Naive thymus-derived CD8-positive, alpha-beta T cell (primary cell): Measurements from ENCODE around the gene CAPZA2. TPM values are rescaled to one million over a fixed set of nuclear protein-coding genes. Genes with fewer than 3 reads are reported as not detected.
A peak's percentile ranks its signal among the peaks of the same experiment; 100 is the strongest.
"Not testable (repeated sequence)": the region's sequence is repeated elsewhere in the genome, so short reads cannot be mapped to it uniquely, and the experiment has no call there.

ENCODE experiments used
- ATAC-seq, 2 donors: fragments of 150-1000 bp; cut with Tn5 transposase in 1 of 2; sonication (Bioruptor Pico), chemical (Tn5 transposase) in 1 of 2; 1 replicate in 1 of 2; 2 replicates in 1 of 2; pipeline ENCODE4 v1.10.0; 2021; ENCODE audit warnings: mild to moderate bottlenecking in 2 of 2, moderate library complexity in 2 of 2
- POLR2A ChIA-PET: fragments of 350-600 bp; sonication (Branson Sonifier 250); formaldehyde crosslinking; loops from one replicate; lab custom pipeline; 2021; ENCODE audit warnings: antibody characterized with exemption; lab: Charles Lee
- DNase-seq, 10 donors: peaks; one replicate each; pipeline versions ENCODE4 v3.0.0 to v3.0.0-alpha.2; 2020 to 2022
- H3K27ac Mint-ChIP-seq, 10 donors: one replicate each; pipeline ENCODE4 v1.8.0; 2020 to 2022; ENCODE audit warnings: mild to moderate bottlenecking in 10 of 10, mixed read lengths in 10 of 10, moderate library complexity in 4 of 10, inconsistent platforms in 1 of 10
- H3K27me3 Mint-ChIP-seq, 5 donors: one replicate each; pipeline ENCODE4 v1.8.0; 2021 to 2022; ENCODE audit warnings: mixed read lengths in 5 of 5
- H3K36me3 Mint-ChIP-seq, 3 donors: one replicate each; pipeline ENCODE4 v1.8.0; 2020 to 2022; ENCODE audit warnings: mixed read lengths in 3 of 3, mild to moderate bottlenecking in 2 of 3, inconsistent platforms in 1 of 3
- H3K4me1 Mint-ChIP-seq, 4 donors: one replicate each; pipeline ENCODE4 v1.8.0; 2021 to 2022; ENCODE audit warnings: mixed read lengths in 4 of 4
- H3K4me3 Mint-ChIP-seq, 10 donors: one replicate each; pipeline ENCODE4 v1.8.0; 2020 to 2022; ENCODE audit warnings: mild to moderate bottlenecking in 10 of 10, mixed read lengths in 10 of 10, moderate library complexity in 6 of 10, inconsistent platforms in 1 of 10
- H3K9me3 Mint-ChIP-seq, 9 donors: one replicate each; pipeline ENCODE4 v1.8.0; 2020 to 2022; ENCODE audit warnings: mixed read lengths in 9 of 9, mild to moderate bottlenecking in 3 of 9, inconsistent platforms in 1 of 9, moderate library complexity in 1 of 9
- polyA plus RNA-seq, 3 donors: library from polyadenylated mRNA; unstranded; fragments of 300-500 nt; fragmentation: Illumina TruSeq; gene quantifications; one replicate each; pipeline ENCODE4 v1.2.3, GENCODE V29; 2021
- total RNA-seq, 8 experiments: library from RNA in 2 of 8; stranded (reverse) in 2 of 8; gene quantifications; one replicate each; pipeline ENCODE4 v1.2.3 and lab custom pipeline; 2021 to 2026

The CAPZA2 gene
- total RNA-seq: 10 to 100 TPM; 88.4 to 94.5 TPM
- 100 to 1,000 TPM; 157 to 190 (median 162) TPM for polyA plus RNA-seq
- 47.9 to 116 (median 87.7) reads per million in 6 experiments for total RNA-seq (lab: John Stamatoyannopoulos, UW)

DNA sequence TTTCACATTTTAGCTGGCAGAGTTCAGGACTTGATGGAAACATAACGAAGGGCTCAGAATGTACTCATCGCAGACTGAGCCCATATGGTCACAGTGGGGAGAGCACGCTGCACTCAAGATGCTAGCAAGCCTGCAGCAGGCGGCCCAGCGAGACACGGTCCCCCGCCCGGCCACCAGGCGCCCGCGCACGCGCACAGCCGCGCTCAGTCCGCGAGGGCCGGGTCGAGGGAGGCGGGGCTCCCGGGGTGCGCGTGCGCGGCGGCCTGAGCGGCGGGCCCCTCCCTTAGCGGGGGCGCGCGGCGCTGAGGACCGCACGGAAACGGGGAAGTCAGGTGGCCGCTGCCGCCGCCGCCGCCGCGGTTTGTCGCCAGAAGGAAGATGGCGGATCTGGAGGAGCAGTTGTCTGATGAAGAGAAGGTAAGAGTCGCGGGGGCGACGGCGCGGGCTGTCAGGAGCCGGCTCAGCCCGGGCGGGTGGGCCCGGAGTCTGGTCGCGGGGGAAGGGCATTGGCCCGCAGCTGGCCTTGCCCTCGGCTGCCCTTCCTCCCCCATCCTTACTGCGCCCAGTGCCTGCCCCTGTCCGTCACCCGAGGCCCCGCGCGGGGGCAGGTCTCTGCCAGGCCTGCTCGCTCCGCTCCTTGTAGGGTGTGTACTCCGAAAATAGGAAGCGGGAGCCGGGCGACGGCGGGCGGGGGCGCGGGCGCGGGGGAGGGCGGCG is at the start of gene CAPZA2:
Gene CAPZA2 (plus strand): TSS at position 354 of the 717 bp plus-strand sequence. CDS start 25 bp downstream, at position 379.
- peaks cover 4 to 25% (median 6%) of the 10 kb centered on the region in 5 donors for H3K27me3 Mint-ChIP-seq
- no peaks in the 10 kb centered on the region for H3K9me3 Mint-ChIP-seq
- DNase-seq (peak; percentile 87 to 100 (median 95)), ATAC-seq (peak; percentile 87 to 92)
- POLR2A ChIA-PET: interaction anchor here (0.9 to 1.3 kb wide), 2 partner anchors 17 to 91 kb away, joined by 3 to 4 read pairs; no protein-coding TSS in a partner anchor
- peak within 1 kb of the TSS; percentile 92 to 99 (median 98) for H3K27ac Mint-ChIP-seq
- H3K4me1 Mint-ChIP-seq: peaks cover 9 to 51% (median 43%) of the 10 kb centered on the region in 4 donors
- peak within 1 kb of the TSS; percentile 95 to 100 (median 97) for H3K4me3 Mint-ChIP-seq
- peaks cover 0 to 2% (median 0%) of the 10 kb centered on the region in 3 donors for H3K36me3 Mint-ChIP-seq

DNA sequence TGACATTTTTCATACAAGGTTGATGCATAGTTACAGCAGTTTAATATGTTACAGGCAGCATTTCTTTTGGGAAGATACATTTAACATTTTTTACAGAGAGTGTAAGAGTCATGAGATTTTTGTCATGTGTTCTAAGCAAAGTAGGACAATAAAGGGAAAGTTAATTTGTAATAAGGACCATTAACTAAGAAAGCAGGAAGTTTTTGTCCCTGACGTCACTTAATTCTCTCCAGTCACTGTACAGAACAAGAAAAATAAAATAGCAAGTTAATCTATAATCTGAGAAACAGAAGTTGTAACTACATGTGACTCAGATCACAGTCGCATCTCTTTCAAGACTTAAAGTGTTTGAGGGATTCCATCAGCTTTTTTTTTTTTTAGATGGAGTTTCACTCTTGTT is 49.5 kb upstream of the CAPZA2 start:
- ATAC-seq (no peak), DNase-seq (no peak)
- peak overlapping the region in 1 of 10 donors; percentile 23 for H3K27ac Mint-ChIP-seq
- no peaks in the 10 kb centered on the region for H3K9me3 Mint-ChIP-seq
- H3K4me1 Mint-ChIP-seq: no peaks in the 10 kb centered on the region
- H3K4me3 Mint-ChIP-seq: no peak overlapping the region
- H3K36me3 Mint-ChIP-seq: peaks cover 0 to 4% (median 0%) of the 10 kb centered on the region in 3 donors
- H3K27me3 Mint-ChIP-seq: peaks cover 0 to 7% (median 4%) of the 10 kb centered on the region in 5 donors
- POLR2A ChIA-PET: no interaction called here

DNA sequence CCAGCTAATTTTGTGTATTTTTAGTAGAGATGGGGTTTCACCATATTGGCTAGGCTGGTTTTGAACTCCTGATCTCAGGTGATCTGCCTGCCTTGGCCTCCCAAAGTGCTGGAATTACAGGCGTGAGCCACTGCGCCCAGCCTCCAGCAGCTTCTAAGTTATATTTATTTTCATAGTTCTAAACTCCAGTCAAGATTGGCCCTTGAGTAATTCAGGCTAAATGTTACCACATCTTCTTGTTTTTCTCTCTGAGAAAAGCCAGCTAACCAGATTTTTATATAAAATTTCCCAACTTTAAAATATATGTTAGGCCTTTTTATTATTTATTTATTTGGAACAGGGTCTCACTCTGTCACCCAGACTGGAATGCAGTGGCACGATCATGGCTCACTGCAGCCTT is 49.0 kb upstream of the CAPZA2 start:
- H3K27ac Mint-ChIP-seq, DNase-seq, POLR2A ChIA-PET, H3K4me1 Mint-ChIP-seq, ATAC-seq, H3K4me3 Mint-ChIP-seq, H3K36me3 Mint-ChIP-seq, H3K9me3 Mint-ChIP-seq, H3K27me3 Mint-ChIP-seq: not testable (repeated sequence)

DNA sequence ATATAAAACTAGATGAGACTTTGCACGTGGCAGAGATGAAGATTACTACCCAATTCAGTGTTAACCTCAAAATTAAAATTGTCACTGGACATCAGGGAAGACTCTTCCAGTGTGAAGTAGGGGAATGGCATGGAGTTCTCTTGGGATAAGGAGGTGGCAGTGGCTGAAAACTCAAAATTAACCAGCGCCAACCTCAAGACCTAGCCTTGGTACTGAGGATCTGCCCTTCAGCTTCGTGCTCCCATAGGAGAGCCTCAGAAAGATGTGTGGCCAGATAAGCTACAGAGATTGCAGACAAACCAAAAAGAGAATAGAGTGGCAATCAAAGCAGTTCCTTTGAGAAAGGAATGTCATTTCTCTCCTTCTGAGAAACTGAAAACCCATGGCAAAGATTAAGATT is 47.3 kb upstream of the CAPZA2 start:
- POLR2A ChIA-PET: no interaction called here
- Mint-ChIP-seq H3K27ac (no peak overlapping the region), H3K4me3 (no peak overlapping the region), H3K9me3 (no peaks in the 10 kb centered on the region), H3K27me3 (peaks cover 0 to 11% (median 4%) of the 10 kb centered on the region in 5 donors), H3K36me3 (peaks cover 0 to 4% (median 0%) of the 10 kb centered on the region in 3 donors), H3K4me1 (no peaks in the 10 kb centered on the region)
- no peak for ATAC-seq
- no peak for DNase-seq

DNA sequence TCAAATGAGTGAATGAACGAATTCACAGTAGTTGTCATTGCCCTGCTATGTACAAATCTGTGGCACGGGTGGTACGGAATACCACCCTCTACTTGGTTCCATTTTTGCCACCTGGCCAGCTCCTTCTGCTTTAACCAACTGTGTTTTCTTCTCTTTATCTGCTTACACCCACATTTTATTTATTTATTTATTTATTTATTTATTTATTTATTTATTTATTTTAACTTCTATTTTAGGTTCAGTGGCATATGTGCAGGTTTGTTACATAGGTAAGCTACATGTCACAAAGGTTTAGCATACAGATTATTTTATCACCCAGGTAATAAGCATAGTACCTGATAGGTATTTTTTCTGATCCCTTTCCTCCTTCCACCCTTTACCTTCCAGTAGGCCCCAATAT is 42.2 kb upstream of the CAPZA2 start:
- ATAC-seq (no peak), DNase-seq (no peak)
- no peaks in the 10 kb centered on the region for H3K4me1 Mint-ChIP-seq
- H3K36me3 Mint-ChIP-seq: peaks cover 0 to 9% (median 5%) of the 10 kb centered on the region in 3 donors
- no peak overlapping the region for H3K4me3 Mint-ChIP-seq
- H3K27me3 Mint-ChIP-seq: peaks cover 0 to 19% (median 7%) of the 10 kb centered on the region in 5 donors
- H3K9me3 Mint-ChIP-seq: peaks cover 0 to 13% (median 7%) of the 10 kb centered on the region in 9 donors
- POLR2A ChIA-PET: no interaction called here
- no peak overlapping the region for H3K27ac Mint-ChIP-seq

DNA sequence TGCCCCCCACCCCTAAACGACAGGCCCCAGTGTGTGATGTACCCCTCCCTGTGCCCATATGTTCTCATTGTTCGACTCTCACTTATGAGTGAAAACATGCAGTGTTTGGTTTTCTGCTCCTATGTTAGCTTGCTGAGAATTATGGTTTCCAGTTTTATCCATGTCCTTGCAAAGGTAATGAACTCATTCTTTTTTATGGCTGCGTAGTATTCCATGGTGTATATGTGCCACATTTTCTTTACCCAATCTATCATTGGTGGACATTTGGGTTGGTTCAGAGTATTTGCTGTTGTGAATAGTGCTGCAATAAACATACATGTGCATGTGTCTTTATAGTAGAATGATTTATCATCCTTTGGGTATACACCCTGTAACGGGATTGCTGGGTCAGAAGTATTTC is 40.7 kb upstream of the CAPZA2 start:
- H3K9me3 Mint-ChIP-seq: peaks cover 0 to 17% (median 9%) of the 10 kb centered on the region in 9 donors
- H3K27ac Mint-ChIP-seq, DNase-seq, POLR2A ChIA-PET, ATAC-seq, H3K4me3 Mint-ChIP-seq, H3K4me1 Mint-ChIP-seq: not testable (repeated sequence)
- peaks cover 4 to 19% (median 15%) of the 10 kb centered on the region in 5 donors for H3K27me3 Mint-ChIP-seq
- H3K36me3 Mint-ChIP-seq: peaks cover 0 to 23% (median 5%) of the 10 kb centered on the region in 3 donors

DNA sequence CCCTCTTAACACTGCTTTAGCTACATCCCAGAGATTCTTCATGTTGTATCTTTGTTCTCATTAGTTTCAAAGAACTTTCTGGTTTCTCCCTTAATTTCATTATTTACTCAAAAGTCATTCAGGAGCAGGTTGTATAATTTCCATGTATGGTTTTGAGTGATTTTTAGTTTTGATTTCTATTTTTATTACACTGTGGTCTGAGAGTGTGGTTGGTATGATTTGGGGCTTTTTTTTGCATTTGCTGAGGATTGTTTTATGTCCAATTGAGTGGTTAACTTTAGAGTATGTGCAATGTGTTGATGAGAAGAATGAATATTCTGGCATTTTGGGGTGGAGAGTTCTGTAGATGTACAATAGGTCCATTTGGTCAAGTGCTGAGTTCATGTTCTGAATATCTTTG is 37.9 kb upstream of the CAPZA2 start:
- Mint-ChIP-seq H3K27me3 (peaks cover 9 to 28% (median 14%) of the 10 kb centered on the region in 5 donors), H3K27ac (no peak overlapping the region), H3K4me1 (peaks cover 0 to 2% (median 0%) of the 10 kb centered on the region in 4 donors), H3K9me3 (peaks cover 0 to 17% (median 9%) of the 10 kb centered on the region in 9 donors), H3K36me3 (peaks cover 0 to 18% (median 5%) of the 10 kb centered on the region in 3 donors), H3K4me3 (no peak overlapping the region)
- DNase-seq (no peak), ATAC-seq (no peak)
- POLR2A ChIA-PET: no interaction called here

DNA sequence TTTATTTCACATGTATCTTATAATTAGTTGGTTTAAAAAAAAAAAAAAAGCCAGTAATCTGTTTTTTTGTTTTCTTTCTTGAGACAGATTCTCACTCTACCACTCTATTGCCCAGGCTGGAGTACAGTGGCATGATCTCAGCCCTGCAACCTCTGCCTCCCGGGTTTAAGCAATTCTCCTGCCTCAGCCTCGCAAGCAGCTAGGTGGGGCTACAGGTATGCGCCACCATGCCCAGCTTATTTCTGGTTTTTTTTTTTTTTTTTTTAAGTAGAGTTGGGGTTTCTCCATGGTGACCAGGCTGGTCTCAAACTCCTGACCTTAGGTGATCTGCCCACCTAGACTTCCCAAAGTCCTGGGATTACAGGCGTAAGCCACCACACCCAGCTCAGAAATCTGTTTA is 34.1 kb upstream of the CAPZA2 start:
- Mint-ChIP-seq H3K27me3 (peaks cover 9 to 28% (median 14%) of the 10 kb centered on the region in 5 donors), H3K4me1 (peaks cover 0 to 4% (median 0%) of the 10 kb centered on the region in 4 donors), H3K4me3 (no peak overlapping the region), H3K27ac (no peak overlapping the region), H3K36me3 (peaks cover 0 to 18% (median 5%) of the 10 kb centered on the region in 3 donors), H3K9me3 (peaks cover 0 to 17% (median 7%) of the 10 kb centered on the region in 9 donors)
- POLR2A ChIA-PET: no interaction called here
- DNase-seq (no peak), ATAC-seq (no peak)

DNA sequence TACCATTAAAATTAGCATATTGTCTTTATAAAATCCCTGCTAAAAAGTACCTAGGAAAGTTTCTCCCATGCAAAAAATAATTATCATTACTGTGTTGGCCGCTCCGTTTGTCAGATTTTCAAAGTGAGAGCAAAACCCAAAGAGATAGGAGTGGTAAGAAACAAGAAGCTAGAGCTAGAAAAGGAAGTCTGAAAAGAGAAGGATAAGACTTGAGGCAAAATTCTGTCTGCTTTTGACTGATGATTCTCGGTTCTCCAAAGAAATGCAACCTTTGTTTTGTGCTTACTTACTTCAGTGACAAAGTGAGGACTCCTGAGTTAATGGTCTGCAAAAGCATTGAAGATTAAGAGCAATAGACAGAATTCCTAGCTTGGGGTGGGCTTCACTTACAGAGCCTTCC is 33.3 kb upstream of the CAPZA2 start:
- H3K4me1 Mint-ChIP-seq: peaks cover 0 to 4% (median 0%) of the 10 kb centered on the region in 4 donors
- no peak overlapping the region for H3K4me3 Mint-ChIP-seq
- peaks cover 9 to 28% (median 13%) of the 10 kb centered on the region in 5 donors for H3K27me3 Mint-ChIP-seq
- no peak overlapping the region for H3K27ac Mint-ChIP-seq
- no peak for DNase-seq
- H3K36me3 Mint-ChIP-seq: peaks cover 0 to 15% (median 5%) of the 10 kb centered on the region in 3 donors
- POLR2A ChIA-PET: no interaction called here
- H3K9me3 Mint-ChIP-seq: peaks cover 0 to 15% (median 7%) of the 10 kb centered on the region in 9 donors
- no peak for ATAC-seq

DNA sequence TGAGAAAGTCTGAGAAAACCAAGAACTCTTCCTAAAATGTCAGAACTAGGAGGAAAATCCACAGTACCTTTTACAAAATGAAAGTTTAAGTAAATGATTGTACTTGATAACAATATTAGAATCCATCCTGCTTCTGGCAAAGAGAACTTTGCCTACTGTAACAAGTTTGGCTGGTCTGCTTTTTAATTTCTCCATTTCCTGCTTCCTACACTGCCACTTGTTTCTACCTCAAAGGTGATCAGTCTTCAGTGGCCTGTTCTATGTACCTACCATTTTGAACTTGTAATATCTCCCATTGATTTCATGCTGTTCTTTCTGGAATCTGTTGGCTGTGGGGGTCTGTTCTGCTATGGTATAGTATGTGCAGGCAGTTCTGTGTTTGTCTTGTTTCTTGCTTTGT is 32.9 kb upstream of the CAPZA2 start:
- Mint-ChIP-seq H3K36me3 (peaks cover 0 to 15% (median 2%) of the 10 kb centered on the region in 3 donors), H3K27me3 (peaks cover 9 to 27% (median 9%) of the 10 kb centered on the region in 5 donors), H3K4me3 (no peak overlapping the region), H3K27ac (no peak overlapping the region), H3K4me1 (peaks cover 0 to 4% (median 0%) of the 10 kb centered on the region in 4 donors), H3K9me3 (peaks cover 0 to 10% (median 4%) of the 10 kb centered on the region in 9 donors)
- POLR2A ChIA-PET: no interaction called here
- DNase-seq (no peak), ATAC-seq (no peak)

DNA sequence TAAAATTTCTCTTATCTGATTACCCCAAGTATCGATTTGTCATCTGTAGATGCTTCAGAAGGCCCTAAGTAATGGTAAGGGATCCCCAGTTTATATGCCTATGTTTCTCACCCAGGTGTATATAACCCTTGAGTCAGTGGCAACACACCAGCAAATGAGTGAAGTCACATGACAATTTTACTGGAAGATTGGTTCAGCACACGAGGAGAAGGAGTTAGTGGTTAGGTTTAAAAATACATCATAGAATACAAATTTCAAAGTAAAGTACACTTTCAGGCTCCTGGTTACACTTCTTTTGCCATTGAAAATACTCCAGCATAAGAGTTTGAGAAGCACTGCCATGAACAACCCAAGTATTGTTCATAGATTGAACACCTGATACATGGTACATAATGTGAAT is 29.7 kb upstream of the CAPZA2 start:
- H3K27ac Mint-ChIP-seq: no peak overlapping the region
- H3K4me1 Mint-ChIP-seq: peaks cover 0 to 4% (median 0%) of the 10 kb centered on the region in 4 donors
- ATAC-seq (no peak), DNase-seq (no peak)
- no peak overlapping the region for H3K4me3 Mint-ChIP-seq
- POLR2A ChIA-PET: no interaction called here
- no peaks in the 10 kb centered on the region for H3K9me3 Mint-ChIP-seq
- peaks cover 0 to 5% (median 0%) of the 10 kb centered on the region in 5 donors for H3K27me3 Mint-ChIP-seq
- no peaks in the 10 kb centered on the region for H3K36me3 Mint-ChIP-seq

DNA sequence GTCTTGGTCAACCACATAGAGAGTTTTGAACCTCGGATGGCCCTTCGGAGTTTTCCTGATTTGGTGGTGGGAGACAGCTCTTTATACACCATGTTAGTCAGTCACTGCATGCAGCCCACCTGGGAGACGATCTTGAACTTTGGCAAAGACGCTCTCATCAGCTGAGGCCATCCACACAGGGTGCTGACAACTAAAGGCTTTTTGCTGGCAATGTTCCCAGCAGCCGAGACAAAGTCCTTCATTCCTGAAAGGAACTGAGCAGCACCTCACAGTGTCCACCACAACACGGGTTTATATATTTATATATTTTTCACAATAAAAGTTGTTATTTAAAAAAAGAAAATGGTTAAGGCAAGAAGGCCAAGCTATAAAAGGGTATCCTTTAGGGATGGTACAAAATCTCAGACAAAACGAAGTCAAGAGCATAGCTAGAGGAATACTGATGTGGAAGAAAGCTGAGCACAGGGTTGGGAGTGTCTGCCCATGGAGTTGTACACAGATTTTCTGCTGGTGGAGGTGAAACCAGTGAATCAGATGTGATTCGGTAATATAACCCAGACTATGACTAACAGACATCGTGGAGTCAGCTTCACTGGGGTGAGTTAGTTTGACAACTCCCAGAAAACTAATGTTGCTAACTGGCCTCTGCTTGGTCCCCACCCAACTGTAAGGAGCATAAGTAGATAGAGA is 27.4 kb upstream of the CAPZA2 start:
- H3K9me3 Mint-ChIP-seq: no peaks in the 10 kb centered on the region
- H3K27ac Mint-ChIP-seq: no peak overlapping the region
- DNase-seq (no peak), ATAC-seq (no peak)
- H3K4me3 Mint-ChIP-seq: no peak overlapping the region
- H3K4me1 Mint-ChIP-seq: no peaks in the 10 kb centered on the region
- POLR2A ChIA-PET: no interaction called here
- H3K27me3 Mint-ChIP-seq: peaks cover 0 to 3% (median 0%) of the 10 kb centered on the region in 5 donors
- no peaks in the 10 kb centered on the region for H3K36me3 Mint-ChIP-seq

DNA sequence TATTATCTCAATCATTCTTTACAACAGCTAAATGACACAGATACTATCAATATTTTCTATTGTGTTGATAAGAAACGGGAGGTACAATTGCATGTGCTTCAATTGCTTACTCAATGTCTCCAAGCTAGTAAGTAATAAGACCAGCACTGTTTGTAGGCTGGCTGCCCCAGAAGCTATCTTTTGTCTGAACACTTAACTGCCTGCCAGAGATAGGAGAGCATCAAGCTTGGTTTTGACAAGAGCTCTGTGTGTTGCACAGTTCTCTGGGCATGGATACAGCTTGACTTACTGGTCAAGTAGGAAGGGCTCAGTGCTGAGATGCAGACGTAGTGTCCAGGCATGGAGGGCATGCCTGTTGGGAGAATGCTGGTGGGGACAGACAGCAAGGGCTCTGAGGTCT is 26.3 kb upstream of the CAPZA2 start:
- H3K4me3 Mint-ChIP-seq: no peak overlapping the region
- DNase-seq (no peak), ATAC-seq (no peak)
- H3K9me3 Mint-ChIP-seq: no peaks in the 10 kb centered on the region
- no peaks in the 10 kb centered on the region for H3K4me1 Mint-ChIP-seq
- H3K27ac Mint-ChIP-seq: no peak overlapping the region
- peaks cover 2 to 4% (median 2%) of the 10 kb centered on the region in 5 donors for H3K27me3 Mint-ChIP-seq
- POLR2A ChIA-PET: no interaction called here
- H3K36me3 Mint-ChIP-seq: no peaks in the 10 kb centered on the region
